HG02798 (cell line): ENCODE measurements around the gene AFF3.

Source experiments
- ATAC-seq: cut with Tn5 transposase; IDR thresholded peaks from one replicate; pipeline ENCODE4 v1.9.1; 2021; ENCODE audit warnings: mild to moderate bottlenecking; ENCODE audit not compliant: unreplicated experiment, poor library complexity

The AFF3 gene

DNA sequence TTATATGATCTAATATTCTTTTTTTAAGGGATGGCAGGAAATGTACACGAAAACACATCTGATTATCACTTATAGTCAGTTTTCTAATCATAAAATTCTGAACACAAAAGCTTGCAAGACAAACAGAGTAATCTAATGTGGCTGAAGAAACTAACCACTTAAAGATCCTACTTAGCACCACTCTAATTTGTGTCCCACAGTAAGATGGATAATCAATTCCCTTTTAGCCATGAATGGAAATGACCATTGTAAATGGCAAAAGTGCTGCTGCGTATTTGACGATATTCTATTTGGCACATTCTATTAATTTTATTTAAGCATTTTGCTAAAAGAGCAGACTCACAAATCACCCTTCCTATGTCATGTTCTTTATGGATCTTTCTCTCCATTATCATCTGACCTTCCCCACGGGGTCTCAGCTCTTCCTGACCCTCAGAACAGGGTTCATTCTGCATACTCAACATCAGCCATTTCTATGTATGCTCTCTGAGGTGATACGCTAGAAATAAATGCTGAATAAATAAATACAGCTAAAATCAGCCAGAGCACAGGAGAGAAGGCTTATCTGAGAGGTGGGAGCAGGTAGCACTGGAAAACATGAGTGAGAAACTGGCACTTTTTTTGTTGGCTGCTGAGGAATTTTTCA is 295.8 kb downstream of the AFF3 start:
- no peak for ATAC-seq

DNA sequence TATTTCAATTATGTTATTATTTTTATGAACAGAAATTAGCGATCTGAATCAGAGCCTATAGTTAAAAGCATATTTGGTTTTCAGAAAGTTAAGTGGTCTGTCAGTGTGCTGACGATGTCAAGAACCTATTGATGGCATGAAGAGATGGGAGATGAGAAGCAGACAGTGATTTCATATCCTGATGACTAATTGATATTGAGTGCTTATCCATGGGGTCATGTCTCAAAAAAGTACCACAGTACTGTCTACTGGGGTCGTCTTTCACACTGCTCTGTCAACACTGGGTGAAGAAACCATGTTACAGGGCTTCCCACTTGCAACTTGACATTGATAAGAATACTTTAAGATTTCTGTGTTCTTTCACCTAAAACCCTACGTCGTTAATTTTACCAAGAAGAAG is 297.1 kb downstream of the AFF3 start:
- ATAC-seq, result no peak

DNA sequence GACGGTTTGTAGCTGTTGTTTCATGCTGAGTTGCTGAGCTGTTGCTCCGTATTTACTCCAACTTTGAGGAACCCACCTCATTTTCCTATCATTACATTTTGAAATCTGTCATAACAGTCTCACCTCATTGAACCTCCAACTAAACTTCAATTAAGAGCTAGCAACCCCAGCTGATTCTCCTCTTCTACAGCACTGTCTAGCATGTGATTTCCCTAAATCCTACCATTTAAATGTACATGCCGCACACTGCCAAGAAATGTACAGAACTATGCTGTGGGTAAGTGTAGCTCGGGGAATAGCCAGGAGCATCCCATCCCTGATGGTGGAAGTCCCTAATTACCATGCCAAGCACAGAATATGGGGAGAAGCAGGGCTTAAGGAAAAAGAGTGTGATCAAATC is 299.9 kb downstream of the AFF3 start:
- ATAC-seq, result no peak

DNA sequence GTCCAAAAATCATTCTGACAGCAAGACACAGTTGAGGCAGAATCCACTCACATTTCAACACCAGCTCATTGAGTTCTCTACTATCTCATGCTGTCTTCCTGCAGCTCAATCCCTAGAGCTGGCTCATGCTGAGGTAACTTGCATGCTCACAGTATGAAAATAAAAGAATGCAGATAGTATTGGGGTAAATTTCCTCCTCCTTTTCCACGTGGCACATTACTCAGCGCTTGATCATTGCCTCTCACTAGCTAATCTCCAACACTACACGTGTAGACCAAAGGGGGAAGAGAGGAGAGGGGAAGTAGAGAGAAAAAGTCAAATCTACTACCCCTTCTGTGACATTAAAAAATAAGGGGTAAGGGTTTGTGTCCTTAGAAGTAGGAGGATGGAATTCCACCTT is 300.6 kb downstream of the AFF3 start:
- ATAC-seq, result no peak

DNA sequence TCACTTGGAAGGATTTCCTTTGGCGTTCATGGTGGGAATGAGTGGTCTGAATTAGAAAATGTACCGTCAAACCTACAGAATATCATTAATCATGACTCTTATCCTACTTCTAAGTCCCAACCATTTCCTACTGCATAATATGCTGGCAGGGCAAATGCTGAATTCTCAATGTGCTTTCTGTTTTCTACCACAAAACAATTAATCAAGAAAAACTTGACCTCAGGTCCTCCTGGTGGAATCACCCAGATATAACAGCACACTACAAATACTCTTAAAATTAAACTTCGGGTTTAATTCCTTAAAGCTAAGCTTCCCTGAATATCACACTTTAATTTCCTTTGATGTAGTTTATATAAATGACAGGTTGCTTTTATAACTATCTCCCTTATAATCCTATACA is 301.6 kb downstream of the AFF3 start:
- ATAC-seq, result no peak

DNA sequence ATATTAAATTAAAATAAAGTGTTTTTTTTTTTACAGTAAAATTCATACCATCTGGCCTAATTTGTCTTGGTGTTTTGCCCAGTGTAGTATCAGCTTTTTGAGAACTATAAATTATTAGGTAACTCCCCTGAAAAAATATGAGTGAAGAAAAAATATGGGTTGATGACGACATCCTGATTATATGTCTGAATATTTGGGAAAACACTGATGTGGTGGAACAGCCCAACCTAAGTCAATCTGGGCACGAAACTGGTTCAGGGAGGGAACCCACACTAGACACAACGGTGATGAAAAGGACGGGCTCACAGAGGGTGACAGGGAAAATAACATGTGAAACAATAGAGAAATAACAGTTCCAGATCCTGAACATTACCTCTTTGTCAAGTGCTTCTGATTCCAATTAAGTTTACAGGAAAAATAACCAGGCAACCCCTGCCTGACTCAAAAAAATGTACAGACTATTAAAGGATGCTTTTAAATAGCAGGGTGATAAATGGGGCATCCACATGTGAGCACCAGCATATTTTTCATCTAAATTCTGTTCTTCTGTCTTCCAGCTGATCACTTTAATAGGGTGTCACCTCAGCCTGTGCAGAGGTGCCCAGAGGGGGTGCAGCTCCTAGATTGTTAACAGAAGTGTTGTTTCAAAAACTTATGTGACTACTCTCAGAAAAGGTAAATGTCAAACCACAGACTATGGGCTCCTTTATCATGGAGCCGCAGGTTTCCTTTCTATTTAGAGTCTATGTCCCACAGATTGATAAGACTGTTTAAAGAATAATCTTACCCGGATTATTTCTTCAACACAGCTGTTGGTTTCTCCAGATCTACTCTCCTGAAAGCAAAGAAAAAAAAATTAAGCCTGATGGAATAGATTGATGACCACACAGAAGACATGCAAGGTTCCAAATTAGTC is 305.4 kb downstream of the AFF3 start:
- no peak for ATAC-seq

DNA sequence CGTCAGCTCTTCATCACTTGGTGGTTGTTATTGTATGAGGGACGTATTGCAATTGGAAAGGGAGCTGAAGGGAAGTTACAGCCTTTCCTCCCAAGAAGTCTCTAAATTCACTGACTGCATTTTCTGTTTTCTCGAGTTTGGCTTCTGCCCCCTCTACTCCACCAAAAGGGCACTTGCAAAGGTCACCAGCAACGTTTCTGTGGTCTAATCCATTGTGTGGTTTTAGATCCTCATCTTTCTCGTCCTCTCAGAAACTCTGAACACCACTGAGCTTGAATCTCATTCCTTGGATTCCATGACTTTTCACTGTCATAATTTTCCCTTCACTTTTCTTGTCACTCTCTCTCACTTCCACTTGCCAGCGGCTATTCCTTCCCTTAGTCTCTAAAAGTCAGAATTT is 308.0 kb downstream of the AFF3 start:
- no peak for ATAC-seq

DNA sequence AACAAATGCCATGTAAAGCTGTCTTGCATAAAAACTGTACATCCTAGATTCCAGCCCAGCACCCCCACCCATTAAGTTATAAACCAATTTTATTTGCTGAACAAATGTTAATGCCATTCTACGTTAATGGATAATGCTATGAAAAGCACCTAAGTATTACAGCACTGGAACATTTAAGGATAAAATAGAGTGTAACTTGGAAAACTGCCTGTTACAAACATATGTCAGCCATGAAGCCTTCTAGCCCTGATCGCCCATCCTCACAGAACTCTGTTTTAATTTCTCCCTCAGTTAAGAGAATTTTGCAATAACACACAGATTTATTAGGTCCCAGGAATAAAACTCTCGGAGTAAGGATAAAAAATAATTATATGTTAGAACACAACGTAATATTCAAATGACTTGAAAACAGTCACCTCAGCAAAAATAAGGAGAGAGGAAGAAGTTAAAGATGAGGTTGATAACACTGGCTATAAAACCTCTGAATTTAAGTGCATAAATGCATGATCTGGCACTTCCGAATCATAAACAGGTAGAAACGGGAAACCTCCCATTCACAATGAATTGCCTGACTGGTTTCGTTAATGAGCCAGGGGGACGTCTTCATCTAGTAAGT is 308.7 kb downstream of the AFF3 start:
- no peak for ATAC-seq

DNA sequence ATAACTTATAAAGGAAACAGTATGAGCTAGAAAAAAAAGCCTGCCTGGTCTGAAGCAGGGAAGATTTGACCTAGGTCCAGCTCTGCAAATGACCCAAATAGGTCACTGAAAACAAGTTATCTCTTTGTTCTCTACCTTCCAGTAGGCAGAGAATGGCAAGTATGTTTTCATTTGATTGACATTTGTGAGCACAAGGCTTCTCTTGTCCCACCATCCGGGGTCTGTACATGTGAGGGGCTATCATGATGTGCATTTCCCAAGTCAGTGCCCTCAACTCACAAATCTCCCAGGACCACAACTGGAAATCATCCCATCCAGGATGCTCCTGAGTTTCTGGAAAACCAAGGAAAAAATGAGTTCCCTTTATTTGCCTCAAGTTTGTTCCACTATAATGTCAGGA is 309.5 kb downstream of the AFF3 start:
- no peak for ATAC-seq

DNA sequence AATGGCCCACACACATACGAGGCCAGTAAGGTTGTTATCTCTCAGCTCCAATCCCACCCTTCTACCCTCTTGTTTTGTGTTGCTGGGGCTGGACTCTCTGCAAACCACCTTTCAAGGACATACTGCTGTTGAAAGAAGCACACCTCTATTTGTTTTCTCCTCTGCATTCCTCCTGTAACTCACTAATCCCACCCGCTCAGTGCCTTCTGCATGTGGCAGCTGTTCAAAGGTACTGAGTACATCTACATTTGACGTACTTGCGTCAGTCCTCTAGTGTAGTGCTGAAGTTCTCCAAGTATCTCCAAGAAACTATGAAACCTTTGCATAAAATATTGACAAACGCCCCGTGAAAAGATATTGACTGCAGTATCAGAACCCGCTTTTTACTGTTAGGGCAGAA is 310.6 kb downstream of the AFF3 start:
- ATAC-seq, result no peak

DNA sequence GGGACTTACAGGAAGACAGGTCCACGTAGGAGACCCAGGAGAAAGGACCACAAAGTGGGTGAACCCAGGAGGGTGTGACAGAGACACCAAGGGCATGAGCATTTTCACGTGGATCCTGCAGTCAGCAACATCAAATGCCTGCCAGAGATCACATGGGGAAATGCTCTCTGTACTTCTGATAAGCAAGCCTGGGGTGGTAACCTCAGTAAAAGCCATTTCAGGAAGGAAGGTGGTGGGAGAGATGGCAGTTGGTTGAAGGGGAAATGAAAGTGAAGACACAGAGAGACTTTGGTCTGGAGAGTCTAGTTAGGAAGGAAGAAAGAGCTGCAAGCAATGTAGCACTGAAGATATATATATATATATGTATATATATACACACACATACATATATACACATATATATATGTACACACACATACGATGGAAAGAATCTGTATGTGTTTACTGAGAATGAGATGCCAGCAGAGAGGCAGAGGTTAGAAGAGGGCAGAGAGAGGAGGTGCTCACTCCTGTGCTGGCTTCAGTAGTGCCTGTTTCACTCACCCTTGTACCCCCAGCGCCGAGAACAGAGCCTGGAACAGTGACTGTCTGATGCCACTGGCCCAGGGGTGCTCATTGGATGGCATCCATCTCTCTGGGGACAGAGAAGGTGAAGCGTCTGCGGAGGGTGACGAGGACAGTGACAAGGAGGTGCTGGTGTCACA is 314.9 kb downstream of the AFF3 start:
- no peak for ATAC-seq

DNA sequence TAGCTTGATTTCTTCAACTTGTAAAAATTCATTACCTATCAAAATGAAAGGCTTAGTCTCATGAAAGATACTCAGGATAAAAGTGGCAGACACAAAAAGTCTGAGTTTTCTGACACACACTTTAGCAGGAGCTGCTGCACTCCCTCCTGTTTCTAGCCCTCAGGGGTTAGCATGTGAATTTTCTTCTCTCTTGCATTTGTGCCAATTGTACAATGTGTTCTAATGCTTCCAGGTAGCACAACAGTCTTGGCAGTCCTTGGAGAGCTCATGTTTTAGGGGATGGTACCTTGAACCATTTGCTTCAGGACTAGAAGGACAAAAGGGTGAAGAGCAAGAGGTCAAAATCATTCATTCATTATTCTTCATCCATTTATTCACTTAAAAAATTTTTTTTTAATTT is 316.8 kb downstream of the AFF3 start:
- no peak for ATAC-seq

DNA sequence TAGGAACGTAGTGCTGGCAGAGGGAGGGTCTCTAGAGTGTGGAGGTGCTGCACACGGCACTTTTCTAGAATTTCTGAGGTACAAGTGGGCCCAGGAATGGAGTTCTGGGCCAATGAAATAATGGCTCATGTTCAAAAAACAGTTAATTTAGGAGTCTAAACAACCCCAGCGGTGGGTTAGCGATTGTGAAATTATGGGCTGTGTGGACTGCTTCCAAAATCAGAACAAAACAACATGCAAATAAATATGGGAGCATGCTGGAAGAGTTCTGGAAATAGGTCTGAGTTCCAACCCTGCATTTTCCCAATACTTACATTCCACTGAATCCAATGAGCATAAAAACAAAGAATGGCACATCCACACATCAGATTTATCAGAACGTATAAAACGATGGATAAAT is 317.6 kb downstream of the AFF3 start:
- ATAC-seq, result no peak

DNA sequence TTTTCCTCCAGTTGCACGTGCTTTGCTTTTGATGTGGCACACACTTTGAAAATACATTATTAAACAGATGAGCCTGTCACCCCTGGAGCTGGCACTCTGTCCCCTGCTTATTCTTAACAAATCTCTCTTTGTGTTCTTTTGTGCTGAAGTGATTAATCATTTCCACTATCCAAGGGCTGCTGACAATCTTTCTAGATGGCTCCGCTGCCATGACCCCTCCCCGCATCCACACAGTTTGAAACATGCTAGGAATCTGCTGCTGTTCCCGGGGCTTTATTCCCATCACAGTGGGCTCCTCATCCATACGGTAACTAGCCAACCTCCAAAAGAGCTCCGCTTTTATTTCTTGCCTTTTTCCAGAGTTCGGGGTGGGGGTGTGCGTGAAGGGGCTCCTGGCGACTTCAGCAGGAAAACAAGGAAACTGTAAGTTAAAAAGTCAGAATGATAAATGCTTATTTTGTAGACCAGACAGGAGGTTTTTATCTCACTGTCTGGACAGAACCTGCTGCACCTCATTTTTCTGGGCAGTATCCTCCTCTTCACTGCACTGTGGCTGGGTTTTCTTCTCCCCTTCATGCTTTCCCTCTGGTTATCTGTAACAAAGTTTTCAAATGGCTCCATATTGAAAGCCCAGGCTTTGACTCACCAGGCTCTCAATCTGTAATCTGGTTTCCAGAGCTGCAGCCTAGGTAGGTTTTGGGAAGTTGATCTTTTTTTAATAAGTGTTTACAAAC is 319.7 kb downstream of the AFF3 start:
- no peak for ATAC-seq

DNA sequence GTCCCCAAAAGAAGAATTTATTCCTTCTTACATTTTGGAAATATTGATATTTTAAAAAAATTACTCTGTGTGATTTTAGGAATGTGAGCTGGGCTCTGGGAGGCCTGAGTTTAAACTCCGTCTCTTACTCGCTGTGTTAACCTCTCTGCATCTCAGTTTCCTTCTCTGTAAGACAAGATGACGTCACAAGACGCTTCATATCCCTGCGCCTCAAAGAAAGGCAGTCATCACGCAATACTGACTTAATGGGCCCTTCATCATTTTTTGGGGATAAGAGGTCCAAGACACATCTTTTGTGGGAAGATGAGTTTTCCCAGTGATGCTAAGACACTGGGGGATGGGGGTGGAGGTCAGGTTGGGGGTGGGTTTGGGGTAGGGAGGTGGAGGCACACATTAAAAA is 320.4 kb downstream of the AFF3 start:
- ATAC-seq, result no peak

DNA sequence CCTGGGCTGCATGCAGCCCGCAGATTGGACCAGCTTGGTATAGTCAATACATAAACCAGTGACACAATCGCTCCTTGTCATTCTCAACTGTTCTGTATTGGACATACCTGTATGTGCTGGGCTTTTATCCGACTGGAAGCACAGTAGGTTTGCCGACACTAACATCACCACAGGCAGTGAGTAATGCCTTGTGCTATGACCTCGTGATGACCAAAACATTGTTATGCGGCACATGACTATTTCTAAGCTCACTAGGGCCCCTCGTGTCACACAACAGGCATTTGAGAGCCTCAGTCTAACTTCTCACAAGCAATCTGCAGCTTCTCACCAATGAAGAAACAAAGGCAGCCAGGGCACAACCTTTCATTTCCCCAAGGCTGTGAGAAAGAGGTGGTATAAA is 320.8 kb downstream of the AFF3 start:
- ATAC-seq, result no peak

DNA sequence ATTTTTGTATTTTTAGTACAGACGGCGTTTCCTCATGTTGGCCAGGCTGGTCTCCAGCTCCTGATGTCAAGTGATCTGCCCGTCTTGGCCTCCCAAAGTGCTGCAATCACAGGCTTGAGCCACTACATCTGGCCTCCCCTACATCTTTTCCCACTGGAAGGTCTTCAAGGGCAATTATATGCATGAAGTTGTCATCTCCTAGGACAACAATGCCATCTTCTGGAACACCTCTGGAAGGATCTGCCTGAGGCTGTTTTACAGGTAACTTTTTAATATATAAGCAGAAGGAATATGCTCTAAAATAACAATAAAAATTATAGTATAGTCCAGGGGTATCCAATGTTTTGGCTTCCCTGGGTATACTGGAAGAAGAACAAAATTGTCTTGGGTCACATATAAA is 321.4 kb downstream of the AFF3 start:
- no peak for ATAC-seq

DNA sequence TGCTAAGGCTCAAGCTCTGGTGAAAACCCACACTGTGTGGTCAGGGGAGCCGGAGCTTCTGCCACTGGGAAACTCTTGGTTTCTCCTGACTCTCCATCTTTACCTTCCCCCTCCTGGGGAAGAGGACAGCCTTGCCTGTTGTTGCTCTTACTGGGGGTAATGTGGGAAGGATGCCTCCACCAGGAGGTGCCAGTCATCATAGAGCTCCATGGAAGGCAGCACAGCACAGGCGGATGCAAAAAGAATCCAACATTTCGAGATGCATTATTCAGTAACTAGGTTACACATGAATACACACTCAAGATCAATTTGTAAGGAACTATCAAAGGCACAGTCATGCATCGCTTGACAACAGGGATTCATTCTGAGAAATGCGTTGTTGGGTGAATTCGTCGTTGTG is 322.6 kb downstream of the AFF3 start:
- no peak for ATAC-seq

DNA sequence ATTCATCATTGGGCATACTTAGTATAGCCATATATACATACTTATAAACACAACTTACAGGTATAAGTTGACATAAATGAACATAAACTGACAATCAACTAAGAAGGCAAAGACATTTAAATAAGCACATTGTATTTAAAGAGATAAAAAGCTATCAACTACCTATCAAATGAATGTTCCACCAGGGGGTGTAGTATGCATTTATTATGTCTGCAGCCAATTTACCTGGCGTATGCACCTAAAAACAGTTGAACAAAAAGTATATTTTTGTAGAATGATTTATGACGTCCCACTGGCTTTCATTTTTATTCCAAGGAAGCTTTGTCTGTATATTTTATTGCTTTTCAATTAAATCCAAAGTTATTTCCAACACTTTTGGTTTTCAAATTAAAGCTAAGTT is 323.5 kb downstream of the AFF3 start:
- no peak for ATAC-seq

DNA sequence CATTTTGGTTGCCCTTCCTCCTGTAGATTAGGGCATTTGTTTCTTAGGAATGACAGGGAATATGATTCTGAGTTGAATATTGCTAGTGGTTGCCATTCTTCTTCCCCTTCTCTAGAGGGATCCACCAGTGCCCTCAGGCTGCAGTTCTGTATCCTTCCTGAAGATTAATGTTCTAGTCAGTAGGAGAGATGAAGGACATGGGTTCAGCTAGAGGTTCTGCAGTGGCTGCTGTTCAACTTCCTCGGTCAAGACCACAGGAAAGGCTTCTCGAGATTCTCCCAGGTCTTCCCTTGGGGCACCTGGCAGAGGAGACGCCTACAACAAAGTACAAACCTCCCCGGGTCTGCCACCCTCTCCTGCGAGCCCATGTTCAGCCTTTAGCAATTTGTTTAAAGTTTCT is 325.5 kb downstream of the AFF3 start:
- ATAC-seq, result no peak
